K562 (cell line): ENCODE results near the gene USP46. TPM values are rescaled to one million over a fixed set of nuclear protein-coding genes. Genes with fewer than 3 reads are reported as not detected.

ENCODE experiments used
- BRF2 ChIP-seq: IDR thresholded peaks from 3 replicates; pipeline ENCODE4 v1.6.1; 2011; ENCODE audit warnings: borderline replicate concordance, mild to moderate bottlenecking; ENCODE audit not compliant: insufficient read length, insufficient read depth
- NEUROD1 ChIP-seq: fragments of 150-350 bp; IDR thresholded peaks from 2 replicates; pipeline ENCODE4 v1.6.1; 2014; ENCODE audit warnings: borderline replicate concordance, low read length, low read depth; ENCODE audit not compliant: partially characterized antibody
- THAP12 ChIP-seq: fragments of 250-450 bp; sonication (Bioruptor Pico); IDR thresholded peaks from 2 replicates; pipeline ENCODE4 v1.9.0; 2021; ENCODE audit warnings: mild to moderate bottlenecking, inconsistent platforms
- UBTF ChIP-seq, 2 experiments: IDR thresholded peaks; 2 replicates each; pipeline ENCODE4 v1.6.1; 2012; ENCODE audit warnings: improper control_type of control experiment in 2 of 2, low read depth in 2 of 2, low read length in 2 of 2, borderline replicate concordance in 1 of 2
- ZBTB7A ChIP-seq: IDR thresholded peaks from 2 replicates; pipeline ENCODE4 v1.6.1; 2011; ENCODE audit warnings: low read depth, mild to moderate bottlenecking, low read length, moderate library complexity, borderline replicate concordance; ENCODE audit not compliant: control insufficient read depth
- polyA plus RNA-seq, 8 experiments: library from polyadenylated mRNA; depleted of rRNA in 4 of 8; stranded (reverse) in 5 of 8; unstranded in 3 of 8; fragments of >200 nt; fragmentation: Nextera tagmentation in 2 of 8; fragmentation: Illumina TruSeq in 1 of 8; extraction: Ambion mirVana in 2 of 8; extraction: Trizol in 1 of 8; gene quantifications; 2 replicates each; pipeline versions ENCODE4 v1.2.1 to v1.2.3, GENCODE V29; 2011 to 2014; ENCODE audit warnings: inconsistent platforms in 1 of 8, missing spikeins in 1 of 8
- total RNA-seq, 7 experiments: library from RNA; depleted of rRNA in 6 of 7; stranded (reverse); fragments of >200 nt in 6 of 7; fragmentation: Illumina TruSeq in 2 of 7; extraction: Trizol in 2 of 7; gene quantifications; 2 replicates each; pipeline versions ENCODE4 v1.2.1 to v1.2.3, GENCODE V29; 2011 to 2021; ENCODE audit warnings: low replicate concordance in 1 of 7

The USP46 gene
- total and polyA plus RNA-seq, 9 of the 15 experiments (the other 6 are each of a cell fraction or from before 2014, with no cell fraction given) = 3.0 to 11.7 (median 8.4) TPM

GRCh38 chr4:52657292-52657617, 1.8 kb downstream of the USP46 start (continued):
- TF ChIP-seq THAP12 (CRISPR knock-in tag) (no peak), BRF2 (no peak), NEUROD1 (no peak), ZBTB7A (no peak), UBTF (IDR thresholded peaks at IDR 0.05; ENCODE audit: borderline replicate concordance in 1 of 2, low read depth in 2 of 2, low read length in 2 of 2) (no peak)
- TF ChIP-seq, all 486 proteins: peak for 0
